HCT116 (cell line): Measurements from ENCODE around the gene FHOD3.

Experiments
- CEBPB ChIP-seq: IDR thresholded peaks from 2 replicates; pipeline ENCODE4 v1.6.1; 2012; ENCODE audit warnings: low read depth
- CTCF ChIP-seq, 3 experiments: fragments of 200-600 bp in 1 of 3; sonication (generic) in 1 of 3; IDR thresholded peaks in 2 of 3; conservative IDR thresholded peaks in 1 of 3; 2 replicates each; pipeline ENCODE4 v1.5.1; 2012 to 2017; ENCODE audit warnings: low read depth in 2 of 3, low read length in 2 of 3, antibody characterized with exemption in 1 of 3, borderline replicate concordance in 1 of 3, control low read depth in 1 of 3, mild to moderate bottlenecking in 1 of 3, mixed read lengths in 1 of 3, mixed run types in 1 of 3, moderate library complexity in 1 of 3; ENCODE audit not compliant: insufficient read depth in 1 of 3
- ELF1 ChIP-seq: IDR thresholded peaks from 2 replicates; pipeline ENCODE4 v1.6.1; 2012; ENCODE audit warnings: low read depth, borderline replicate concordance
- EZH2 ChIP-seq: fragments of 200-600 bp; sonication (generic); IDR thresholded peaks from 2 replicates; pipeline ENCODE4 v1.6.1; 2017; ENCODE audit warnings: antibody characterized with exemption, mixed run types
- RAD21 ChIP-seq: IDR thresholded peaks from 2 replicates; pipeline ENCODE4 v1.6.1; 2012; ENCODE audit warnings: low read depth, mild to moderate bottlenecking
- REST ChIP-seq: IDR thresholded peaks from 2 replicates; pipeline ENCODE4 v1.6.1; 2012; ENCODE audit warnings: low read depth
- SIN3A ChIP-seq: IDR thresholded peaks from 2 replicates; pipeline ENCODE4 v1.6.1; 2012; ENCODE audit warnings: low read depth
- SP1 ChIP-seq: IDR thresholded peaks from 2 replicates; pipeline ENCODE4 v1.6.1; 2012; ENCODE audit warnings: low read depth
- YY1 ChIP-seq: IDR thresholded peaks from 2 replicates; pipeline ENCODE4 v1.6.1; 2011; ENCODE audit warnings: low read length, low read depth, moderate library complexity, mild to moderate bottlenecking; ENCODE audit not compliant: insufficient replicate concordance; ENCODE audit errors: extremely low read depth
- ZNF274 ChIP-seq: fragments of 200-500 bp; sonication (Bioruptor generic); IDR thresholded peaks from 2 replicates; pipeline ENCODE4 v1.6.1; 2014; ENCODE audit warnings: mild to moderate bottlenecking, low read depth, low read length, inconsistent platforms

- TF ChIP-seq CTCF (IDR thresholded peaks at IDR 0.05 in 2 of 3, conservative IDR thresholded peaks at IDR 0.05 in 1 of 3; ENCODE audit: borderline replicate concordance in 1 of 3, insufficient read depth in 1 of 3, low read depth in 2 of 3, low read length in 2 of 3): no peak
- TF ChIP-seq CEBPB: no peak
- TF ChIP-seq REST: no peak
- TF ChIP-seq ELF1: no peak
- TF ChIP-seq SP1: no peak
- no peak for TF ChIP-seq RAD21
- no peak for TF ChIP-seq YY1
- no peak for TF ChIP-seq SIN3A
- TF ChIP-seq ZNF274: no peak
- no peak for TF ChIP-seq EZH2
These were observed 216.0 kb downstream of the FHOD3 start for GRCh38 chr18:36513556-36513955.
